MM.1S (cell line): Measurements from ENCODE around the gene DPP6.

Source experiments
- DNase-seq: peaks from one replicate; pipeline ENCODE4 v3.0.0-alpha.2; 2015
- H2AFZ ChIP-seq: fragments of 300-600 bp; sonication (generic); 2 replicates; pipeline ENCODE4 v1.6.0; 2016; ENCODE audit warnings: antibody characterized with exemption, low read length
- H3F3A ChIP-seq: fragments of 300-600 bp; sonication (generic); 2 replicates; pipeline ENCODE4 v1.6.1; 2016; ENCODE audit warnings: mild to moderate bottlenecking, antibody characterized with exemption, low read length, moderate library complexity, mixed read lengths; ENCODE audit not compliant: insufficient read depth
- H3K27ac ChIP-seq: fragments of 300-600 bp; sonication (generic); 2 replicates; pipeline ENCODE4 v1.5.1; 2016; ENCODE audit warnings: mild to moderate bottlenecking, low read length
- H3K27me3 ChIP-seq: fragments of 300-600 bp; sonication (generic); replicated peaks from 2 replicates; pipeline ENCODE4 v1.6.0; 2016; ENCODE audit warnings: low read length; ENCODE audit not compliant: insufficient read depth
- H3K36me3 ChIP-seq: fragments of 300-600 bp; sonication (generic); replicated peaks from 2 replicates; pipeline ENCODE4 v1.6.1; 2016; ENCODE audit warnings: mild to moderate bottlenecking, low read length, mixed read lengths; ENCODE audit not compliant: insufficient read depth
- H3K4me1 ChIP-seq: fragments of 300-600 bp; sonication (generic); 2 replicates; pipeline ENCODE4 v1.6.1; 2016; ENCODE audit warnings: low read length, mixed read lengths
- H3K4me2 ChIP-seq: fragments of 300-600 bp; sonication (generic); 2 replicates; pipeline ENCODE4 v1.6.0; 2016; ENCODE audit warnings: low read depth, low read length
- H3K4me3 ChIP-seq: fragments of 300-600 bp; sonication (generic); 2 replicates; pipeline ENCODE4 v1.5.1; 2016; ENCODE audit warnings: low read length, mixed read lengths
- H3K79me2 ChIP-seq: fragments of 300-600 bp; sonication (generic); 2 replicates; pipeline ENCODE4 v1.6.1; 2016; ENCODE audit warnings: mixed run types, low read length, mixed read lengths
- H3K9ac ChIP-seq: fragments of 300-600 bp; sonication (generic); 2 replicates; pipeline ENCODE4 v1.6.1; 2016; ENCODE audit warnings: low read length, mixed read lengths
- H3K9me2 ChIP-seq: fragments of 300-600 bp; sonication (generic); replicated peaks from 2 replicates; pipeline ENCODE4 v1.6.1; 2016; ENCODE audit warnings: mild to moderate bottlenecking, low read length, mixed read lengths; ENCODE audit not compliant: insufficient read depth
- H3K9me3 ChIP-seq: fragments of 300-600 bp; sonication (generic); replicated peaks from 2 replicates; pipeline ENCODE4 v1.6.1; 2016; ENCODE audit warnings: mild to moderate bottlenecking, low read length, mixed read lengths; ENCODE audit not compliant: insufficient read depth
- H4K20me1 ChIP-seq: fragments of 300-600 bp; sonication (generic); 2 replicates; pipeline ENCODE4 v1.6.1; 2016; ENCODE audit warnings: mild to moderate bottlenecking, low read length, moderate library complexity, mixed read lengths; ENCODE audit not compliant: insufficient read depth
- EZH2 ChIP-seq: fragments of 300-600 bp; sonication (generic); optimal IDR thresholded peaks from 2 replicates; pipeline ENCODE3; 2017; ENCODE audit warnings: low read depth, mild to moderate bottlenecking, antibody characterized with exemption, low read length, mixed read lengths
- EZH2phosphoT487 ChIP-seq: fragments of 300-600 bp; sonication (generic); IDR thresholded peaks from 2 replicates; pipeline ENCODE4 v1.6.1; 2018; ENCODE audit warnings: antibody characterized with exemption, low read length
- TF ChIP-seq, protein P1 (sequence below): fragments of 300-600 bp; sonication (generic); IDR thresholded peaks from 2 replicates; pipeline ENCODE4 v1.5.1; 2016; ENCODE audit warnings: antibody characterized with exemption, low read length, mixed read lengths

DPP6 gene

GRCh38 chr7:154574235-154574634 is 522.0 kb downstream of the DPP6 start:
- H4K20me1 ChIP-seq, result no peaks in the 10 kb centered on the region

GRCh38 chr7:154575497-154575896 is 523.3 kb downstream of the DPP6 start:
- Histone ChIP-seq H3K79me2 (no peaks in the 10 kb centered on the region), H3K9me2 (no peaks in the 10 kb centered on the region), H4K20me1 (no peaks in the 10 kb centered on the region), H3K36me3 (no peaks in the 10 kb centered on the region), H3K9me3 (no peaks in the 10 kb centered on the region), H3K4me1 (no peaks in the 10 kb centered on the region), H3K27me3 (no peaks in the 10 kb centered on the region), H3K4me3 (no peak overlapping the region), H3K4me2 (no peak overlapping the region), H3F3A (no peaks in the 10 kb centered on the region), H3K27ac (no peak overlapping the region), H3K9ac (no peak overlapping the region), H2AFZ (no peak overlapping the region)
- TF ChIP-seq EZH2, result no peak
- TF ChIP-seq, protein P1, sequence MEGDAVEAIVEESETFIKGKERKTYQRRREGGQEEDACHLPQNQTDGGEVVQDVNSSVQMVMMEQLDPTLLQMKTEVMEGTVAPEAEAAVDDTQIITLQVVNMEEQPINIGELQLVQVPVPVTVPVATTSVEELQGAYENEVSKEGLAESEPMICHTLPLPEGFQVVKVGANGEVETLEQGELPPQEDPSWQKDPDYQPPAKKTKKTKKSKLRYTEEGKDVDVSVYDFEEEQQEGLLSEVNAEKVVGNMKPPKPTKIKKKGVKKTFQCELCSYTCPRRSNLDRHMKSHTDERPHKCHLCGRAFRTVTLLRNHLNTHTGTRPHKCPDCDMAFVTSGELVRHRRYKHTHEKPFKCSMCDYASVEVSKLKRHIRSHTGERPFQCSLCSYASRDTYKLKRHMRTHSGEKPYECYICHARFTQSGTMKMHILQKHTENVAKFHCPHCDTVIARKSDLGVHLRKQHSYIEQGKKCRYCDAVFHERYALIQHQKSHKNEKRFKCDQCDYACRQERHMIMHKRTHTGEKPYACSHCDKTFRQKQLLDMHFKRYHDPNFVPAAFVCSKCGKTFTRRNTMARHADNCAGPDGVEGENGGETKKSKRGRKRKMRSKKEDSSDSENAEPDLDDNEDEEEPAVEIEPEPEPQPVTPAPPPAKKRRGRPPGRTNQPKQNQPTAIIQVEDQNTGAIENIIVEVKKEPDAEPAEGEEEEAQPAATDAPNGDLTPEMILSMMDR, result no peak
- TF ChIP-seq EZH2phosphoT487, result no peak
- DNase-seq, result no peak

More at GRCh38 chr7:154574235-154574634, 522.0 kb downstream of the DPP6 start:
- Histone ChIP-seq H3K27ac (no peak overlapping the region), H3K4me1 (no peaks in the 10 kb centered on the region), H3K4me2 (no peak overlapping the region), H3F3A (no peaks in the 10 kb centered on the region), H3K36me3 (no peaks in the 10 kb centered on the region), H2AFZ (no peak overlapping the region), H3K9me3 (no peaks in the 10 kb centered on the region), H3K9me2 (no peaks in the 10 kb centered on the region), H3K27me3 (no peaks in the 10 kb centered on the region), H3K4me3 (no peak overlapping the region), H3K9ac (no peak overlapping the region), H3K79me2 (no peaks in the 10 kb centered on the region)
- TF ChIP-seq EZH2 (no peak), EZH2phosphoT487 (no peak)
- TF ChIP-seq, protein P1, result no peak
- no peak for DNase-seq

GRCh38 chr7:154576604-154577003 is 524.4 kb downstream of the DPP6 start:
- DNase-seq, result no peak
- H3K9ac ChIP-seq, result no peak overlapping the region

More at GRCh38 chr7:154576604-154577003, 524.4 kb downstream of the DPP6 start:
- H3K27me3 ChIP-seq, result no peaks in the 10 kb centered on the region
- no peaks in the 10 kb centered on the region for H3K79me2 ChIP-seq
- H3K4me3 ChIP-seq, result no peak overlapping the region
- TF ChIP-seq, protein P1, result no peak
- H3K27ac ChIP-seq, result no peak overlapping the region
- H3K4me2 ChIP-seq, result no peak overlapping the region
- no peaks in the 10 kb centered on the region for H3K36me3 ChIP-seq
- H3K4me1 ChIP-seq, result no peaks in the 10 kb centered on the region
- no peaks in the 10 kb centered on the region for H3K9me3 ChIP-seq
- no peaks in the 10 kb centered on the region for H3F3A ChIP-seq
- H4K20me1 ChIP-seq, result no peaks in the 10 kb centered on the region
- H3K9me2 ChIP-seq, result no peaks in the 10 kb centered on the region
- no peak overlapping the region for H2AFZ ChIP-seq
